GM18519 (cell line): Measurements from ENCODE around the gene ERGIC3.
A peak's percentile ranks its signal among the peaks of the same experiment; 100 is the strongest.
"Not testable (repeated sequence)": the region's sequence is repeated elsewhere in the genome, so short reads cannot be mapped to it uniquely, and the experiment has no call there.

Experiments used
- ATAC-seq: cut with Tn5 transposase; IDR thresholded peaks from one replicate; pipeline ENCODE4 v1.9.1; 2021; ENCODE audit warnings: mild to moderate bottlenecking, moderate library complexity; ENCODE audit not compliant: unreplicated experiment, low FRiP score

The ERGIC3 gene

GRCh38 chr20:35517125-35517524 is 24.8 kb upstream of the ERGIC3 start:
- ATAC-seq, result no peak

GRCh38 chr20:35517767-35518166 is 24.1 kb upstream of the ERGIC3 start:
- ATAC-seq, result not testable (repeated sequence)

- ATAC-seq, result no peak
Observed at GRCh38 chr20:35518955-35519354, 22.9 kb upstream of the ERGIC3 start.

- ATAC-seq, result no peak
Observed at GRCh38 chr20:35523298-35523888, 18.5 kb upstream of the ERGIC3 start.

- ATAC-seq, result no peak
Observed at GRCh38 chr20:35525639-35526038, 16.2 kb upstream of the ERGIC3 start.

GRCh38 chr20:35527122-35527769 is 14.6 kb upstream of the ERGIC3 start:
- no peak for ATAC-seq

GRCh38 chr20:35529552-35529951 is 12.3 kb upstream of the ERGIC3 start, which contains the start of gene C20orf173:
Gene C20orf173, minus strand, starts transcription at chr20:35529652. Its CDS starts 279 bp downstream, at chr20:35529373.
- no peak for ATAC-seq

- peak; percentile 71 for ATAC-seq
Observed at GRCh38 chr20:35539756-35540212, 2.1 kb upstream of the ERGIC3 start.

GRCh38 chr20:35541118-35541782 is 628 bp upstream of the ERGIC3 start:
- ATAC-seq, result no peak

GRCh38 chr20:35542990-35543389 is 1.1 kb downstream of the ERGIC3 start:
- ATAC-seq, result no peak

GRCh38 chr20:35544436-35544835 is 2.6 kb downstream of the ERGIC3 start:
- no peak for ATAC-seq

- not testable (repeated sequence) for ATAC-seq
Observed at GRCh38 chr20:35544941-35545340, 3.1 kb downstream of the ERGIC3 start.

GRCh38 chr20:35546127-35546526 is 4.2 kb downstream of the ERGIC3 start:
- no peak for ATAC-seq

- no peak for ATAC-seq
Observed at GRCh38 chr20:35547329-35547728, 5.5 kb downstream of the ERGIC3 start.

- ATAC-seq, result no peak
Observed at GRCh38 chr20:35551503-35551902, 9.6 kb downstream of the ERGIC3 start.

- no peak for ATAC-seq
Observed at GRCh38 chr20:35552914-35553313, 11.0 kb downstream of the ERGIC3 start.

- ATAC-seq, result not testable (repeated sequence)
Observed at GRCh38 chr20:35555461-35555860, 13.6 kb downstream of the ERGIC3 start.

- ATAC-seq, result no peak
Observed at GRCh38 chr20:35555951-35556645, 14.2 kb downstream of the ERGIC3 start.

GRCh38 chr20:35556871-35557270 is 15.0 kb downstream of the ERGIC3 start:
- ATAC-seq, result no peak

- no peak for ATAC-seq
Observed at GRCh38 chr20:35558451-35558850, 16.6 kb downstream of the ERGIC3 start.
